ENCODE data around the gene RAB10. TPM values are rescaled to one million over a fixed set of nuclear protein-coding genes. Genes with fewer than 3 reads are reported as not detected.

Gene RAB10
- total and polyA plus RNA-seq, 2 of the 13 experiments (the other 11 are each of a cell fraction or from before 2014, with no cell fraction given) = 48.2 to 120 TPM

GRCh38 chr2:26033270-26033817 lies 540 bp upstream of the RAB10 start (continued):
- no peak for TF ChIP-seq ERF (CRISPR knock-in tag; IDR thresholded peaks at IDR 0.05)
- TF ChIP-seq ZNF367 (CRISPR knock-in tag; IDR thresholded peaks at IDR 0.05; ENCODE audit: borderline replicate concordance) = no peak
- peak; percentile 37; the same call in 1 of the 2 replicates for TF ChIP-seq ZNF589 (CRISPR knock-in tag; conservative IDR thresholded peaks at IDR 0.05)
- TF ChIP-seq ZNF570 (CRISPR knock-in tag; IDR thresholded peaks at IDR 0.05; ENCODE audit: borderline replicate concordance) = no peak
- TF ChIP-seq ADNP (CRISPR knock-in tag; IDR thresholded peaks at IDR 0.05) = no peak
- no peak; the same call in 1 of the 2 replicates for TF ChIP-seq ZNF616 (CRISPR knock-in tag; IDR thresholded peaks at IDR 0.05; ENCODE audit: low read depth)
- TF ChIP-seq MAFK (conservative IDR thresholded peaks at IDR 0.05 in 1 of 2, IDR thresholded peaks at IDR 0.05 in 1 of 2; ENCODE audit: low read length in 2 of 2) = no peak
- TF ChIP-seq TMF1 (CRISPR knock-in tag; IDR thresholded peaks at IDR 0.05; ENCODE audit: low read depth) = no peak
- TF ChIP-seq HNF1A (IDR thresholded peaks at IDR 0.05; ENCODE audit: low read depth) = no peak
- no peak for TF ChIP-seq HNF1A (CRISPR knock-in tag; IDR thresholded peaks at IDR 0.05; ENCODE audit: borderline replicate concordance)
- no peak for TF ChIP-seq ZNF674 (CRISPR knock-in tag; IDR thresholded peaks at IDR 0.05; ENCODE audit: low read depth)
- TF ChIP-seq XBP1 (CRISPR knock-in tag; IDR thresholded peaks at IDR 0.05) = no peak
- TF ChIP-seq DMAP1 (CRISPR knock-in tag; IDR thresholded peaks at IDR 0.05) = 0 out of 2 replicates have a peak, but pooled peaks have one; percentile 58
- no peak for TF ChIP-seq SOX6 (IDR thresholded peaks at IDR 0.05)
- no peak; the same call in 1 of the 2 replicates for TF ChIP-seq SOX6 (CRISPR knock-in tag; IDR thresholded peaks at IDR 0.05)
- no peak for TF ChIP-seq ZFP37 (CRISPR knock-in tag; IDR thresholded peaks at IDR 0.05; ENCODE audit: borderline replicate concordance)
- peak; percentile 83 for TF ChIP-seq NR0B2 (CRISPR knock-in tag; IDR thresholded peaks at IDR 0.05)
- peak; percentile 57; the same call in 1 of the 2 replicates for TF ChIP-seq FOXO1 (CRISPR knock-in tag; IDR thresholded peaks at IDR 0.05)
- no peak; the same call in 1 of the 2 replicates for TF ChIP-seq ISX (CRISPR knock-in tag; conservative IDR thresholded peaks at IDR 0.05)
- TF ChIP-seq TERF1 (CRISPR knock-in tag; IDR thresholded peaks at IDR 0.05) = no peak
- no peak; the same call in 1 of the 2 replicates for TF ChIP-seq ZNF564 (CRISPR knock-in tag; IDR thresholded peaks at IDR 0.05)
- TF ChIP-seq ZBTB2 (CRISPR knock-in tag; IDR thresholded peaks at IDR 0.05; ENCODE audit: low read depth) = 0 out of 2 replicates have a peak, but pooled peaks have one; percentile 22
- no peak; the same call in 1 of the 2 replicates for TF ChIP-seq ZNF24 (IDR thresholded peaks at IDR 0.05)
- peak; percentile 49; the same call in 1 of the 2 replicates for TF ChIP-seq BORCS8-MEF2B (CRISPR knock-in tag; IDR thresholded peaks at IDR 0.05)
- no peak for TF ChIP-seq SP2 (CRISPR knock-in tag; IDR thresholded peaks at IDR 0.05)

All from HepG2 (cell line).